ENCODE measurements around the gene PXMP4.
"Not testable (repeated sequence)": the region's sequence is repeated elsewhere in the genome, so short reads cannot be mapped to it uniquely, and the experiment has no call there.

Gene PXMP4, protein sequence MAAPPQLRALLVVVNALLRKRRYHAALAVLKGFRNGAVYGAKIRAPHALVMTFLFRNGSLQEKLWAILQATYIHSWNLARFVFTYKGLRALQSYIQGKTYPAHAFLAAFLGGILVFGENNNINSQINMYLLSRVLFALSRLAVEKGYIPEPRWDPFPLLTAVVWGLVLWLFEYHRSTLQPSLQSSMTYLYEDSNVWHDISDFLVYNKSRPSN

DNA sequence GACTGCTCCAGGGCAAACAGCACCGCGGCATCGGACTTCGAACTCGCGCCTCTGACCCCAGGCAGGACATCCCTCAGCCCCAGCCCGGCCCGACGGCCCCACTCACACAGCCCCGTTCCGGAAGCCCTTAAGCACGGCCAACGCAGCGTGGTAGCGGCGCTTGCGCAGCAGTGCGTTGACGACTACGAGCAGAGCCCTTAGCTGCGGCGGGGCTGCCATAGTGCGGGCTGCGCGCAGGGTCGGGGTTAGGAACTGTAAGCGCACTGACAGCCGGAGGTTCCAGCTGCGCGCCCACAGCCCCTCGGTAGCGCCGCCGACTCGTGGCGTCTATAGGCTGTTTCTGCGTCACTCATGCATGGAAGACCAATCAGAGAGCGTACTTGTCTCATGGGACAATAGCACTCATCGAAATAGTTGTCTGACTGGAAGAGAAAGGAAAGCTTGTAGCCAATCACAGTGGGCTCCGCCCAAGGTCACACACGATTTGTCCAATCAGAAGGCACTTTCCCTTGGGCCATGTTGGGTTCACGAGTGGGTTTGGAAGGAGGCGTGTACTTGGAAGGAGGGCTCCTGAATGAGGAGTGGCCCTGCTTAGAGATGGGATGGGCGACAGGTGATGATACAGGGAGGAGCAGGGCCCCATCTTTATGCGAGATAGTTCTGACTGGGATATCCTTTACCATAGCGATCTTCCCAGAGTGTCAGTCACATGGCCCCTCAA lies at the start of gene PXMP4:
Gene PXMP4 (minus strand): TSS at position 322 of the 721 bp plus-strand sequence. CDS start 103 bp downstream, at position 219.
- Mint-ChIP-seq H3K27me3 (no peaks in the 10 kb centered on the region), H3K4me1 (peaks cover 25% of the 10 kb centered on the region), H3K9me3 (peaks cover 5% of the 10 kb centered on the region), H3K4me3 (peak within 1 kb of the TSS; percentile 74), H3K27ac (ENCODE audit: low read depth) (peak within 1 kb of the TSS; percentile 24), H3K36me3 (ENCODE audit: insufficient read depth) (peaks cover 12% of the 10 kb centered on the region)
- peak; percentile 73 to 85 for DNase-seq (ENCODE audit: low spot score in 2 of 2)
- ATAC-seq (replicated peaks; ENCODE audit: extremely low read depth, poor library complexity, severe bottlenecking): peak; percentile 98

DNA sequence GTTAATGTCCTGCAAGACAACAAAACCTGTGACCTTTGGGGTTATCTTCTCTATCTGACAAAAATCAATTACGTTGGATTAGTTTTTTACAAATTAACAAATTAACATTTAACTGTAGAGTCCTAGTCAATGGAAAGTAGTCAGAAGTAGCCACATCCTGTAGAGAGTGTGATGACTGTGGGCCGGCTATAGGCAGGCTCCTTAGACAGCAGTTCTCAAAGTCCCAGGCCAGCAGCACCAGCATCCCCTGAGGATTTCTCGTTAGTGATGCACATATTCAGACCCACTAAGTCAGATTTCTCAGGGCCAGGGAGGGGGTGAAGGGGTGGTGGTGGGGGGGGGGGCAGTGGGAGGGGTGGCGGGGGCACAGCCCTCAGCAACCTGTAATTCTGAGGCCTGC lies 48.9 kb upstream of the PXMP4 start:
- DNase-seq (ENCODE audit: low spot score in 2 of 2) (no peak), ATAC-seq (replicated peaks; ENCODE audit: extremely low read depth, poor library complexity, severe bottlenecking) (no peak)
- no peaks in the 10 kb centered on the region for H3K9me3 Mint-ChIP-seq
- H3K36me3 Mint-ChIP-seq (ENCODE audit: insufficient read depth): peaks cover 12% of the 10 kb centered on the region
- H3K4me3 Mint-ChIP-seq: no peak overlapping the region
- H3K27me3 Mint-ChIP-seq: no peaks in the 10 kb centered on the region
- no peak overlapping the region for H3K27ac Mint-ChIP-seq (ENCODE audit: low read depth)
- no peaks in the 10 kb centered on the region for H3K4me1 Mint-ChIP-seq

DNA sequence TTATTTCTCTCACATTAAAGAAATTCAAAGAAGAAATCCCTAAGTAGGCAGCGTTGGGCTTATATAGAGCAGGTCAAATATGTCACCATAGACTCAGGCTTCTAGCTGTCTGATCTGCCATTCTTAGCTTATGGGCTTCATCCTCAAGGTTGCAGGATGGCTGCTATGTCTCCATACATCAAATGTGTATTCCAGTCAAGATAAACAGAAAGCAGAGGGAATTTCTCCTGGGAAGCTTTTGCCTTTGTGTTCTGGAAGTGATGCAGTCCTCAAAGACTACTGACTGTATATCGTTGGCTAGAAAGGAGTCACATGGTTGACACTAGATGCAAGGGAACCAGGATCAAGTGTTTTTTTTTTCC lies 47.6 kb upstream of the PXMP4 start:
- DNase-seq (ENCODE audit: low spot score in 2 of 2) (no peak), ATAC-seq (replicated peaks; ENCODE audit: extremely low read depth, poor library complexity, severe bottlenecking) (no peak)
- H3K27ac Mint-ChIP-seq (ENCODE audit: low read depth): no peak overlapping the region
- H3K4me1 Mint-ChIP-seq: no peaks in the 10 kb centered on the region
- peaks cover 11% of the 10 kb centered on the region for H3K36me3 Mint-ChIP-seq (ENCODE audit: insufficient read depth)
- H3K9me3 Mint-ChIP-seq: no peaks in the 10 kb centered on the region
- H3K4me3 Mint-ChIP-seq: no peak overlapping the region
- no peaks in the 10 kb centered on the region for H3K27me3 Mint-ChIP-seq

DNA sequence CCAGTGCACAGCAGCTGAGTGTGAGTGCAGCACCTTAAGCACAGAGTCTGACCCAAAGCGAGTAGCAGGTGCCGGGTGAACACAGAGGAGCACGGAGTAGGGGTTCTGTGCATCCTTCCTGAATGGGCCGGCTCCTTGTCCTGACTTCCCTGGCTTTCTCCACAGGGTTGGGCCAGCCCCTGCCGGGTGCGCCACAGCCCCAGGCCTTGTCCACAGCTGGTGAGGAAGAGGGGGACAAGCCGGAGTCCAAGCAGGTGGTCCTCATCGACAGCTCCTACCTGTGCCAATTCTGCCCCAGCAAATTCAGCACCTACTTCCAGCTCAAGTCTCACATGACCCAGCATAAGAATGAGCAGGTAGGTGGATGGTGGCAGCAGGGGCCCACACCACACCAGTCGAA lies 46.6 kb upstream of the PXMP4 start:
- Mint-ChIP-seq H3K9me3 (no peaks in the 10 kb centered on the region), H3K36me3 (ENCODE audit: insufficient read depth) (peaks cover 11% of the 10 kb centered on the region), H3K4me1 (no peaks in the 10 kb centered on the region)

DNA sequence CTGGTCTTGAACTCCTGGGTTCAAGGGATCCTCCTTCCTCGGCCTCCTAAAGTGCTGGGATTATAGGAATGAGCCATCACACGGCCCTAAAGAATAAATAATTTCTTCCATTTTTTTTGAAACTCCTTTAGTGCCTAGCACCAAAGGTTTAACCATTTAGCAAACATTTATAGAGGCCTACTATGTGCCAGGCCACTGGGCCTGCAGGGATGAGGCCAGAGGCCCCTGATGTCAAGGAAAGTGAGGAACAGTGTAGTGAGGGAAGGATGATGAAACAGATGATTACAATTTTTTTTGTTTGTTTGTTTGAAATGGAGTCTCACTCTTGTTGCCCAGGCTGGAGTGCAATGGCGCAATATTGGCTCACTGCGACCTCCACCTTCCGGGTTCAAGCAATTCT lies 45.5 kb upstream of the PXMP4 start:
- H3K9me3 Mint-ChIP-seq: no peaks in the 10 kb centered on the region
- peaks cover 11% of the 10 kb centered on the region for H3K36me3 Mint-ChIP-seq (ENCODE audit: insufficient read depth)
- no peak overlapping the region for H3K27ac Mint-ChIP-seq (ENCODE audit: low read depth)
- ATAC-seq (replicated peaks; ENCODE audit: extremely low read depth, poor library complexity, severe bottlenecking) (no peak), DNase-seq (ENCODE audit: low spot score in 2 of 2) (no peak)
- H3K4me1 Mint-ChIP-seq: no peaks in the 10 kb centered on the region
- no peaks in the 10 kb centered on the region for H3K27me3 Mint-ChIP-seq
- H3K4me3 Mint-ChIP-seq: no peak overlapping the region

More for the DNA sequence above, 46.6 kb upstream of the PXMP4 start:
- Mint-ChIP-seq H3K27ac (ENCODE audit: low read depth) (no peak overlapping the region), H3K27me3 (no peaks in the 10 kb centered on the region), H3K4me3 (no peak overlapping the region)
- ATAC-seq (replicated peaks; ENCODE audit: extremely low read depth, poor library complexity, severe bottlenecking) (no peak), DNase-seq (ENCODE audit: low spot score in 2 of 2) (no peak)

DNA sequence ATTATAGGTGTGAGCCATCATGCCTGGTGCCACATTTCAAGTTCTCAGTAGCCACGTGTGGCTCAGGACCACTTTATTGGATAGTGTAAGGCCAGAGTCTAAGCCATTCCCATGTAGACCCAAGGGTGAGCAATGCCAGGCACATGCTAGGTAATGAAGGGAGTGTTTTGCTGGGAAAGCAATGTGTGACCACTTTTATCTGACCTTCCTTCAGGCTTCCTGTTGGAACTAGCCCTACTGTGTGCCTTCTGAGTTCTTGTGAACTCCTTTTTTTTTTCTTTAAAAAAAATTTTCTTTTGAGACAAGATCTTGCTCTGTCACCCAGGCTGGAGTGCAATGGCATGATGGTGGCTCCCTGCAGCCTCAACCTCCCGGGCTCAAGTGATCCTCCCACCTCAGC lies 45.0 kb upstream of the PXMP4 start:
- ATAC-seq (replicated peaks; ENCODE audit: extremely low read depth, poor library complexity, severe bottlenecking) (no peak), DNase-seq (ENCODE audit: low spot score in 2 of 2) (no peak)
- H3K27me3 Mint-ChIP-seq: no peaks in the 10 kb centered on the region
- no peaks in the 10 kb centered on the region for H3K9me3 Mint-ChIP-seq
- H3K27ac Mint-ChIP-seq (ENCODE audit: low read depth): no peak overlapping the region
- peaks cover 9% of the 10 kb centered on the region for H3K36me3 Mint-ChIP-seq (ENCODE audit: insufficient read depth)
- no peaks in the 10 kb centered on the region for H3K4me1 Mint-ChIP-seq
- no peak overlapping the region for H3K4me3 Mint-ChIP-seq

DNA sequence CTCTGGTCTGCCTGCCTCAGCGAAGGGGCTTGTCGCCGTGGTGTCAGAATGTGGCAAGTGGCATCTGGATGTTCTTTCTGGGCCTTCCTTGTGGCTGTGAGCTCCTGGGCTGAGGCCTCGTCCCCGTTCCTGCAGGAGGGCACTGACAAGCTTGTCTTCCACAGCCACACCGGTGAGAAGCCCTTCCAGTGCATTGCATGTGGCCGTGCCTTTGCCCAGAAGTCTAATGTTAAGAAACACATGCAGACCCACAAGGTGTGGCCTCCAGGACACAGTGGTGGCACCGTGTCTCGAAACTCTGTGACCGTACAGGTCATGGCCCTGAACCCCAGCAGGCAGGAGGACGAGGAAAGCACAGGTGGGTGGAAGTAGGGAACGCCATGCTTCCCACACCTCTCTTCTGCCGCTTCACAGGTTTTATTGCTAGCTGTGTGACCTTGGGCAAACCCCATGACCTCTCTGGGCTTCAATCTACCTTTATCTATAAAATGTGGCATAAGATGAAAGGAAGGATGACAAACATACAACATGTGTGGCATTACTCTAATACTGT lies 41.7 kb upstream of the PXMP4 start:
- Mint-ChIP-seq H3K36me3 (ENCODE audit: insufficient read depth) (peaks cover 4% of the 10 kb centered on the region), H3K4me1 (no peaks in the 10 kb centered on the region), H3K27me3 (no peaks in the 10 kb centered on the region), H3K4me3 (no peak overlapping the region), H3K27ac (ENCODE audit: low read depth) (no peak overlapping the region), H3K9me3 (peaks cover 6% of the 10 kb centered on the region)
- ATAC-seq (replicated peaks; ENCODE audit: extremely low read depth, poor library complexity, severe bottlenecking) (no peak), DNase-seq (ENCODE audit: low spot score in 2 of 2) (no peak)

DNA sequence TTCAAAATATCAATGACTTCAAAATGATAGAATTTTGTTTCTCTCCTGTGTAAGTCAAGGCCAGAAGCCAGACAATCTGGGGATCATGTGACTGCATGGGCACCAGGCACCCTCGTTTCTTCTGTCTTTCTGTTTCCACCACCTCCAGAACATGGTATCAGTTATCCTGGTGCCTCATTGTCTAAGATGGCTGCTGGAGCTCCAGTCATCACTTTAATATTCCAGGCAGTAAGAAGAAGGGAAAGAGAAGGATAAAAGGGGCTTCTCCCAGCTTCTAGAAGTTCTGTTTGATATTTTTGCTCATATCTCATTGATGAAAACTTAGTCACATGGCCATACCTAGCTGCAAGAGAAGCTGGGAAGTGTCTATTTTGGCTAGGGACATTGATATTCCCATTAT lies 37.3 kb upstream of the PXMP4 start:
- H3K27ac Mint-ChIP-seq (ENCODE audit: low read depth): no peak overlapping the region
- H3K36me3 Mint-ChIP-seq (ENCODE audit: insufficient read depth): peaks cover 5% of the 10 kb centered on the region
- no peak for ATAC-seq (replicated peaks; ENCODE audit: extremely low read depth, poor library complexity, severe bottlenecking)
- peaks cover 6% of the 10 kb centered on the region for H3K9me3 Mint-ChIP-seq
- no peak overlapping the region for H3K4me3 Mint-ChIP-seq
- H3K4me1 Mint-ChIP-seq: no peaks in the 10 kb centered on the region
- DNase-seq (ENCODE audit: low spot score in 2 of 2): no peak
- no peaks in the 10 kb centered on the region for H3K27me3 Mint-ChIP-seq

DNA sequence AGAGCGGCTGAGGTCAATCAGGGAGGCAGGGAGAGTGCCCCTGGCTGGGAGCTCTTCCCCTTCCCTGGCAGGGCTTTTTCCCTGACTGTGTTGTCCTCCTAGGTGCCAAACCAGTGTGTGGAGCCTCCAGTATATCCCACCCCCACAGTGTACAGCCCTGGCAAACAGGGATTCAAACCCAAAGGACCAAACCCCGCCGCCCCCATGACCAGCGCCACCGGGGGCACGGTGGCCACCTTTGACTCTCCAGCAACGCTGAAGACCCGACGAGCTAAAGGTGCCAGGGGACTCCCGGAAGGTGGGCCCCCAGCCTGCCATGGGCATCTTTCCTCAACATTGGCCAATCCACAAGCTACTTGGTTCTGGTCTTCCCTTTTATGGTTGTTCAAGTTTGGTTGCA lies 36.9 kb upstream of the PXMP4 start:
- Mint-ChIP-seq H3K4me1 (no peaks in the 10 kb centered on the region), H3K27me3 (no peaks in the 10 kb centered on the region), H3K36me3 (ENCODE audit: insufficient read depth) (peaks cover 7% of the 10 kb centered on the region), H3K4me3 (no peak overlapping the region), H3K27ac (ENCODE audit: low read depth) (no peak overlapping the region), H3K9me3 (peaks cover 6% of the 10 kb centered on the region)
- DNase-seq (ENCODE audit: low spot score in 2 of 2): no peak
- no peak for ATAC-seq (replicated peaks; ENCODE audit: extremely low read depth, poor library complexity, severe bottlenecking)

DNA sequence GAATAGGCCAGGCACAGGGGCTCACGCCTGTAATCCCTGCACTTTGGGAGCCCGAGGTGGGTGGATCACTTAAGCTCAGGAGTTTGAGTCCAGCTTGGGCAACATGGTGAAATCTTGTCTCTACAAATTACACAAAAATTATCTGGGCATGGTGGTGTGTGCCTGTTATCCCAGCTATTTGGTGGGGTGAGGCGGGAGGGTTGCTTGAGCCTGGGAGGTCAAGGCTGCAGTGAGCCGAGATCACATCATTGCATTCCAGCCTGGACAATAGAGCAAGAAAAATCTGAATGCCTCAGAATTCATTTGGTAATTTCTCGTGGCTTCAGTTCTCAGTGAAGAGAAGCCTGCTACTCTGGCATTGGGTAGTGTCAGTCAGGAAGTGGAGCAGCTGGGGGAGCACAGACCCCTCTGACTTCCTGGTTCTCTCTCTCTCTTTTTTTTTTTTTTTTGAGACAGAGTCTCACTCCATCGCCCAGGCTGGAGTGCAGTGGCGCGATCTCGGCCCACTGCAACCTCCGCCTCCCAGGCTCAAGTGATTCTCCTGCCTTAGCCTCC lies 35.9 kb upstream of the PXMP4 start:
- not testable (repeated sequence) for H3K9me3 Mint-ChIP-seq; DNase-seq (ENCODE audit: low spot score in 2 of 2); H3K4me1 Mint-ChIP-seq; H3K4me3 Mint-ChIP-seq; H3K27ac Mint-ChIP-seq (ENCODE audit: low read depth); H3K27me3 Mint-ChIP-seq; ATAC-seq (replicated peaks; ENCODE audit: extremely low read depth, poor library complexity, severe bottlenecking)
- H3K36me3 Mint-ChIP-seq (ENCODE audit: insufficient read depth): peaks cover 13% of the 10 kb centered on the region

DNA sequence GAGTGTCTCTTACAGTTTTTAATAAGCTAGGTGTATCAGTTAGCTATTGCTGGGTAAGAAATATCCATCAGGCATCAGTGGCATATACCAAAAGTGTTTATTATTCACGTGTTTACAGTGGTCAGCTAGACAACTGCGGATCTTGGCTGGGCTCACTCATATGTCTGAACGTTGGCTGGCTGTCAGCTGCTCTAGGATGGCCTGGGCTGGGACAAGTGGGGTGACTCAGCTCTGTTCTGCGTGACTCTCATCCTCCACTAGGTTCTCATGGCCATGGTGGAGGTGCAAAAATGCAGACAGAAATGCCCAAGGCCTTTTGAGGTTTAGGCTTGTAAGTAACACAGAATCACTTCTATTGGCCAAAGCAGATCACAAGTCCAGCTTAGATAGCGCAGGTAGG lies 33.7 kb upstream of the PXMP4 start:
- H3K4me1 Mint-ChIP-seq: no peaks in the 10 kb centered on the region
- DNase-seq (ENCODE audit: low spot score in 2 of 2) (no peak), ATAC-seq (replicated peaks; ENCODE audit: extremely low read depth, poor library complexity, severe bottlenecking) (no peak)
- H3K9me3 Mint-ChIP-seq: peaks cover 6% of the 10 kb centered on the region
- H3K36me3 Mint-ChIP-seq (ENCODE audit: insufficient read depth): peaks cover 25% of the 10 kb centered on the region
- H3K4me3 Mint-ChIP-seq: no peak overlapping the region
- H3K27ac Mint-ChIP-seq (ENCODE audit: low read depth): no peak overlapping the region
- H3K27me3 Mint-ChIP-seq: no peaks in the 10 kb centered on the region

DNA sequence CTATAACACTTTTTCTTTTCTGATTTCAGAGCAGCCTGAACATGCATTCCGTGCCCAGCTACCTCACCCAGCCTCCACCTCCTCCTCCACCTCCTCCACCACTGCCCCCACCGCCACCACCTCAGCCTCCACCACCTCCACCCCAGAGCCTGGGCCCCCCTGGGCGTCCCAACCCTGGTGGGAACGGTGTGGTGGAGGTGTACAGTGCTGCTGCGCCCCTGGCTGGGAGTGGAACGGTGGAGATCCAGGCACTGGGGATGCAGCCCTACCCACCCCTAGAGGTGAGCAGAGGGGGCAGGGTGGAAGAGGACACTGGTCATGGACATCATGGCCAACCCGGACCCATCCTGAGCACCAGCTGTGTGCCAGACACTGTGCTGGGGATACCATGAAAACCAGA lies 33.0 kb upstream of the PXMP4 start:
- H3K4me3 Mint-ChIP-seq: no peak overlapping the region
- peaks cover 27% of the 10 kb centered on the region for H3K36me3 Mint-ChIP-seq (ENCODE audit: insufficient read depth)
- DNase-seq (ENCODE audit: low spot score in 2 of 2): no peak
- no peak for ATAC-seq (replicated peaks; ENCODE audit: extremely low read depth, poor library complexity, severe bottlenecking)
- H3K9me3 Mint-ChIP-seq: peaks cover 6% of the 10 kb centered on the region
- no peaks in the 10 kb centered on the region for H3K27me3 Mint-ChIP-seq
- no peaks in the 10 kb centered on the region for H3K4me1 Mint-ChIP-seq
- H3K27ac Mint-ChIP-seq (ENCODE audit: low read depth): no peak overlapping the region

DNA sequence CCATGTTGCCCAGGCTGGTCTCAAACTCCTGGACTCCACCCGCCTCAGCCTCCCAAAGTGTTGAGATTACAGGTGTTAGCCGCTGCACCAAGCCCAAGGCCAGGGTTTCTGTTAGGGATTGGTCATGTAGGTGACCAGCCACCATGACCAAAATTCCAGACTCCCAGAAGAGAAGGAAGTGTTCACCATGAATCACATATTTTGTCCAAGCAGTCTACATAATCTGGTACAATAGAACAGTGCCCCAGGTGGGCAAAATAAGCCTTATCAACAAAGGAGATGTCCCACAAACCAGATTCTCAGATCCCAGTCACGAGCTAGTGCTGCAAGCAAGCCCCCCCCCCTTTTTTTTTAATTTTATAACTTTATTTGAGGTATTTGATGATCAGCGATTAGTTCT lies 31.7 kb upstream of the PXMP4 start:
- H3K4me3 Mint-ChIP-seq: no peak overlapping the region
- no peaks in the 10 kb centered on the region for H3K9me3 Mint-ChIP-seq
- no peaks in the 10 kb centered on the region for H3K4me1 Mint-ChIP-seq
- no peak for ATAC-seq (replicated peaks; ENCODE audit: extremely low read depth, poor library complexity, severe bottlenecking)
- no peaks in the 10 kb centered on the region for H3K27me3 Mint-ChIP-seq
- DNase-seq (ENCODE audit: low spot score in 2 of 2): no peak
- peaks cover 32% of the 10 kb centered on the region for H3K36me3 Mint-ChIP-seq (ENCODE audit: insufficient read depth)
- H3K27ac Mint-ChIP-seq (ENCODE audit: low read depth): no peak overlapping the region
